ENCODE results near the gene OR2A25.

OR2A25 gene

GRCh38 chr7:144069511-144069910 lies at the start of gene OR2A25:
Gene OR2A25 (plus strand): TSS chr7:144069811. CDS start chr7:144074220, 4,409 bp downstream.
- H3K27me3 ChIP-seq = no peaks in the 10 kb centered on the region
- no peaks in the 10 kb centered on the region for H3K36me3 ChIP-seq
- no peak within 1 kb of the TSS for H3K27ac ChIP-seq
- H3K9me3 ChIP-seq (replicated peaks in 1 of 11) = no peaks in the 10 kb centered on the region
- no peaks in the 10 kb centered on the region for H3K4me1 ChIP-seq
- H3K4me2 ChIP-seq = no peak within 1 kb of the TSS
- H4K20me1 ChIP-seq = no peaks in the 10 kb centered on the region
- no peak within 1 kb of the TSS for H3K9ac ChIP-seq
- no peak for TF ChIP-seq Cebpa-rat (IDR thresholded peaks at IDR 0.05)
- no peak within 1 kb of the TSS for H3K4me3 ChIP-seq

GRCh38 chr7:144020340-144020739 lies 49.3 kb upstream of the OR2A25 start:
- H3K4me3 ChIP-seq = no peak overlapping the region
- peaks cover 0 to 9% (median 0%) of the 10 kb centered on the region in 11 experiments; a peak in 1 of 22 replicates for H3K9me3 ChIP-seq (replicated peaks in 1 of 11)
- H3K27ac ChIP-seq = no peak overlapping the region
- H4K20me1 ChIP-seq = no peaks in the 10 kb centered on the region
- no peaks in the 10 kb centered on the region for H3K36me3 ChIP-seq
- no peaks in the 10 kb centered on the region for H3K27me3 ChIP-seq
- TF ChIP-seq Cebpa-rat (IDR thresholded peaks at IDR 0.05) = no peak
- no peaks in the 10 kb centered on the region for H3K4me1 ChIP-seq
- H3K9ac ChIP-seq = no peak overlapping the region
- H3K4me2 ChIP-seq = no peak overlapping the region

GRCh38 chr7:144022169-144022568 lies 47.4 kb upstream of the OR2A25 start:
- Histone ChIP-seq H4K20me1 (no peaks in the 10 kb centered on the region), H3K36me3 (no peaks in the 10 kb centered on the region), H3K4me2 (no peak overlapping the region), H3K9ac (no peak overlapping the region), H3K4me1 (no peaks in the 10 kb centered on the region), H3K27ac (no peak overlapping the region), H3K4me3 (no peak overlapping the region), H3K9me3 (replicated peaks in 1 of 11) (peaks cover 0 to 6% (median 0%) of the 10 kb centered on the region in 11 experiments; a peak in 1 of 22 replicates), H3K27me3 (no peaks in the 10 kb centered on the region)
- TF ChIP-seq Cebpa-rat (IDR thresholded peaks at IDR 0.05) = no peak

- no peaks in the 10 kb centered on the region for H3K27me3 ChIP-seq
- no peaks in the 10 kb centered on the region for H3K4me1 ChIP-seq
- H3K4me3 ChIP-seq = no peak overlapping the region
- H3K27ac ChIP-seq = no peak overlapping the region
- peaks cover 0 to 6% (median 0%) of the 10 kb centered on the region in 11 experiments; a peak in 1 of 22 replicates for H3K9me3 ChIP-seq (replicated peaks in 1 of 11)
- H3K36me3 ChIP-seq = no peaks in the 10 kb centered on the region
- H3K4me2 ChIP-seq = no peak overlapping the region
- no peak for TF ChIP-seq Cebpa-rat (IDR thresholded peaks at IDR 0.05)
- H3K9ac ChIP-seq = no peak overlapping the region
- H4K20me1 ChIP-seq = no peaks in the 10 kb centered on the region
These were observed 46.3 kb upstream of the OR2A25 start for GRCh38 chr7:144023171-144023827.

- TF ChIP-seq Cebpa-rat (IDR thresholded peaks at IDR 0.05) = no peak
- no peak overlapping the region for H3K4me3 ChIP-seq
- H3K27me3 ChIP-seq = no peaks in the 10 kb centered on the region
- H3K4me1 ChIP-seq = no peaks in the 10 kb centered on the region
- no peak overlapping the region for H3K4me2 ChIP-seq
- no peaks in the 10 kb centered on the region for H4K20me1 ChIP-seq
- H3K9me3 ChIP-seq (replicated peaks in 1 of 11) = no peaks in the 10 kb centered on the region
- no peak overlapping the region; a peak in 1 of 22 replicates for H3K27ac ChIP-seq
- H3K36me3 ChIP-seq = no peaks in the 10 kb centered on the region
- H3K9ac ChIP-seq = no peak overlapping the region
These were observed 45.4 kb upstream of the OR2A25 start for GRCh38 chr7:144024213-144024612.

- TF ChIP-seq Cebpa-rat (IDR thresholded peaks at IDR 0.05) = no peak
- Histone ChIP-seq H3K4me2 (no peak overlapping the region), H3K4me3 (no peak overlapping the region), H3K36me3 (no peaks in the 10 kb centered on the region), H4K20me1 (no peaks in the 10 kb centered on the region), H3K4me1 (peaks cover 0 to 9% (median 0%) of the 10 kb centered on the region in 10 experiments; a peak in 6 of 20 replicates), H3K27me3 (no peaks in the 10 kb centered on the region), H3K9ac (no peak overlapping the region), H3K27ac (no peak overlapping the region), H3K9me3 (replicated peaks in 1 of 11) (no peaks in the 10 kb centered on the region)
These were observed 43.3 kb upstream of the OR2A25 start for GRCh38 chr7:144026203-144026883.

- Histone ChIP-seq H3K36me3 (no peaks in the 10 kb centered on the region), H3K4me2 (no peak overlapping the region), H3K9ac (no peak overlapping the region), H4K20me1 (no peaks in the 10 kb centered on the region), H3K27me3 (no peaks in the 10 kb centered on the region), H3K4me3 (no peak overlapping the region), H3K4me1 (peaks cover 0 to 9% (median 0%) of the 10 kb centered on the region in 10 experiments; a peak in 6 of 20 replicates), H3K9me3 (replicated peaks in 1 of 11) (no peaks in the 10 kb centered on the region), H3K27ac (no peak overlapping the region)
- TF ChIP-seq Cebpa-rat (IDR thresholded peaks at IDR 0.05) = no peak
These were observed 42.5 kb upstream of the OR2A25 start for GRCh38 chr7:144027070-144027469.

GRCh38 chr7:144027974-144028373 lies 41.6 kb upstream of the OR2A25 start:
- Histone ChIP-seq H4K20me1 (no peaks in the 10 kb centered on the region), H3K4me2 (no peak overlapping the region)
- no peak for TF ChIP-seq Cebpa-rat (IDR thresholded peaks at IDR 0.05)

GRCh38 chr7:144028547-144028946 lies 41.1 kb upstream of the OR2A25 start:
- no peaks in the 10 kb centered on the region for H4K20me1 ChIP-seq
- H3K4me2 ChIP-seq = no peak overlapping the region

More at GRCh38 chr7:144027974-144028373, 41.6 kb upstream of the OR2A25 start:
- Histone ChIP-seq H3K27me3 (no peaks in the 10 kb centered on the region), H3K9ac (no peak overlapping the region), H3K4me3 (no peak overlapping the region), H3K9me3 (replicated peaks in 1 of 11) (no peaks in the 10 kb centered on the region), H3K4me1 (peaks cover 0 to 9% (median 0%) of the 10 kb centered on the region in 10 experiments; a peak in 6 of 20 replicates), H3K36me3 (no peaks in the 10 kb centered on the region), H3K27ac (no peak overlapping the region)

More at GRCh38 chr7:144028547-144028946, 41.1 kb upstream of the OR2A25 start:
- Histone ChIP-seq H3K4me3 (no peak overlapping the region), H3K4me1 (peaks cover 0 to 9% (median 0%) of the 10 kb centered on the region in 10 experiments; a peak in 6 of 20 replicates), H3K36me3 (no peaks in the 10 kb centered on the region), H3K27ac (no peak overlapping the region), H3K9ac (no peak overlapping the region), H3K9me3 (replicated peaks in 1 of 11) (no peaks in the 10 kb centered on the region), H3K27me3 (no peaks in the 10 kb centered on the region)
- no peak for TF ChIP-seq Cebpa-rat (IDR thresholded peaks at IDR 0.05)

Data from BLaER1 treated with 17β-estradiol and CSF1 and Interleukin-3, amounts not matched to agents 10 nM and 100 nM (cell line).